GM21381 (cell line): ENCODE measurements around the gene MAPK6.

Experiments
- ATAC-seq: cut with Tn5 transposase; IDR thresholded peaks from one replicate; pipeline ENCODE4 v1.9.1; 2021; ENCODE audit warnings: mild to moderate bottlenecking, moderate library complexity; ENCODE audit not compliant: unreplicated experiment

Gene MAPK6

GRCh38 chr15:52010633-52011595, 8.1 kb upstream of the MAPK6 start:
- no peak for ATAC-seq

GRCh38 chr15:52011711-52012144, 7.3 kb upstream of the MAPK6 start:
- no peak for ATAC-seq

- ATAC-seq = no peak
Observed at GRCh38 chr15:52012210-52012609, 6.8 kb upstream of the MAPK6 start.

- ATAC-seq = no peak
Observed at GRCh38 chr15:52013151-52013791, 5.7 kb upstream of the MAPK6 start.

- ATAC-seq = no peak
Observed at GRCh38 chr15:52014616-52015015, 4.4 kb upstream of the MAPK6 start.

- no peak for ATAC-seq
Observed at GRCh38 chr15:52016316-52016715, 2.7 kb upstream of the MAPK6 start.

GRCh38 chr15:52018244-52018643, 775 bp upstream of the MAPK6 start:
- no peak for ATAC-seq

- ATAC-seq = peak; percentile 53
Observed at GRCh38 chr15:52019394-52020220, 588 bp downstream of the MAPK6 start.

- no peak for ATAC-seq
Observed at GRCh38 chr15:52020221-52021085, 1.4 kb downstream of the MAPK6 start.

- no peak for ATAC-seq
Observed at GRCh38 chr15:52021128-52021671, 2.2 kb downstream of the MAPK6 start.

GRCh38 chr15:52021892-52022540, 3.0 kb downstream of the MAPK6 start:
- no peak for ATAC-seq

GRCh38 chr15:52023169-52023922, 4.3 kb downstream of the MAPK6 start:
- no peak for ATAC-seq

- no peak for ATAC-seq
Observed at GRCh38 chr15:52028431-52029093, 9.5 kb downstream of the MAPK6 start.

GRCh38 chr15:52030010-52030409, 11.0 kb downstream of the MAPK6 start:
- no peak for ATAC-seq

GRCh38 chr15:52031556-52031955, 12.5 kb downstream of the MAPK6 start:
- ATAC-seq = no peak

- no peak for ATAC-seq
Observed at GRCh38 chr15:52037889-52038505, 19.0 kb downstream of the MAPK6 start.

- ATAC-seq = no peak
Observed at GRCh38 chr15:52039925-52040781, 21.1 kb downstream of the MAPK6 start.
